Ovary (tissue), 10 donors: Measurements from ENCODE around the gene TSPAN13. TPM values are rescaled to one million over a fixed set of nuclear protein-coding genes. Genes with fewer than 3 reads are reported as not detected.

Experiments
- DNase-seq, 5 donors: peaks; one replicate each; pipeline ENCODE4 v3.0.0-alpha.2; 2019 to 2020
- H3K27ac ChIP-seq, 2 donors: fragments of 200-600 bp; one replicate each; pipeline versions ENCODE4 v1.5.1 to v1.8.0; 2019 to 2022
- H3K27me3 ChIP-seq: fragments of 200-600 bp; one replicate; pipeline ENCODE4 v1.8.0; 2022
- H3K36me3 ChIP-seq: fragments of 200-600 bp; sonication (generic); one replicate; pipeline ENCODE4 v1.5.1; 2019
- H3K4me1 ChIP-seq: one replicate; pipeline ENCODE4 v1.8.1; 2013; ENCODE audit warnings: mild to moderate bottlenecking, moderate library complexity; ENCODE audit not compliant: insufficient read depth
- H3K4me3 ChIP-seq: fragments of 200-600 bp; sonication (generic); one replicate; pipeline ENCODE4 v1.5.1; 2017
- H3K9me3 ChIP-seq, 2 donors: fragments of 200-600 bp in 1 of 2; sonication (generic) in 1 of 2; one replicate each; pipeline versions ENCODE4 v1.5.1 to v1.8.1; 2013 to 2019; ENCODE audit warnings: mild to moderate bottlenecking in 1 of 2, moderate library complexity in 1 of 2
- CTCF ChIP-seq, 3 donors: fragments of 450-650 bp in 2 of 3; fragments of 200-600 bp in 1 of 3; IDR thresholded peaks; one replicate each; pipeline versions ENCODE4 v1.5.1 to v1.8.0; 2016 to 2022; ENCODE audit warnings: antibody characterized with exemption in 3 of 3, mild to moderate bottlenecking in 1 of 3
- EP300 ChIP-seq: sonication (generic); formaldehyde crosslinking; IDR thresholded peaks from one replicate; pipeline ENCODE4 v1.6.1; 2017; ENCODE audit warnings: antibody characterized with exemption
- POLR2A ChIP-seq: fragments of 450-650 bp; IDR thresholded peaks from one replicate; pipeline ENCODE4 v1.6.1; 2017; ENCODE audit warnings: antibody characterized with exemption, mild to moderate bottlenecking, moderate library complexity
- WGBS, 3 donors: extraction: QIAGEN DNeasy Blood & Tissue Kit in 1 of 3; methylation state at CpG; one replicate each; pipeline versions ENCODE4 v1.1.5 to v1.1.7; 2013 to 2017; 5-methylcytosine and 5-hydroxymethylcytosine counted together
- intact Hi-C, 4 donors: fragments of 100-400 bp; cut with DNase I; formaldehyde crosslinking; loops; one replicate each; pipeline versions ENCODE4 v1.11.0 to v1.15.1; 2022 to 2023
- long read RNA-seq, 3 donors: library from polyadenylated mRNA in 2 of 3; unstranded in 2 of 3; transcript quantifications; one replicate each; pipeline ENCODE4 v2.0.0 and lab custom pipeline, GENCODE V29; 2021 to 2026
- polyA plus RNA-seq, 2 donors: library from polyadenylated mRNA; stranded (reverse); fragments of 200-250 nt in 1 of 2; fragments of 350-450 nt in 1 of 2; fragmentation: Illumina TruSeq in 1 of 2; extraction: RNeasy Lipid Tissue Mini Kit (QIAGEN cat#74804) in 1 of 2; gene quantifications; one replicate each; pipeline ENCODE4 v1.2.3, GENCODE V29; 2013 to 2014
- total RNA-seq, 7 donors: library from RNA; depleted of rRNA in 2 of 7; stranded (reverse); fragments of >200 nt in 2 of 7; fragmentation: NEBNext Ultra II Directional in 3 of 7; extraction: Animal tissue kit (Norgen Biotek cat#: 25700) in 3 of 7; gene quantifications; one replicate each; pipeline versions ENCODE4 v1.1.0 to v1.2.4, GENCODE V29; 2016 to 2023
- donor health status: DM: no; HTN: no; CAD: no; lungs with moderate emphysema.
- donor health status: DM: no; HTN: no; CAD: no.
- donor health status: Bipolar disorder and iron deficiency.
- donor health status: DM: yes; HTN: yes; CAD: no.
- donor health status: DM: no; HTN: no; CAD: no.
- donor health status: DM: yes; HTN: yes; CAD: no.

TSPAN13 gene
- total RNA-seq (10 to 100 TPM in 1 of 7 donors, 1 to 10 TPM in 5, under 1 TPM in 1; 0.72 to 23.4 (median 3.7) TPM), polyA plus RNA-seq (1 to 10 TPM; 4.2 to 8.1 TPM)
- long read RNA-seq, donor 1, transcript TSPAN13-201 (6 exons, 2,093 nt), result major isoform, 21 of 21 reads
- long read RNA-seq, donor 1, partial matches to known transcripts, result 0 of 21 reads
- long read RNA-seq, donor 1, other reads (novel, unspliced or antisense), result 0 of 21 reads
- long read RNA-seq, donor 2, transcript TSPAN13-201 (6 exons, 2,093 nt), result major isoform, 42 of 47 reads
- long read RNA-seq, donor 2, partial matches to known transcripts, result 5 of 47 reads
- long read RNA-seq, donor 2, other reads (novel, unspliced or antisense), result 0 of 47 reads
- long read RNA-seq, donor 3, transcript TSPAN13-201 (6 exons, 2,093 nt), result major isoform, 5 of 5 reads
- long read RNA-seq, donor 3, partial matches to known transcripts, result 0 of 5 reads
- long read RNA-seq, donor 3, other reads (novel, unspliced or antisense), result 0 of 5 reads

GRCh38 chr7:16753102-16753931, at the start of gene TSPAN13:
TSPAN13 (plus strand) TSS chr7:16753755; CDS start chr7:16753968, 213 bp downstream.
- TF ChIP-seq CTCF (IDR thresholded peaks at IDR 0.05) (no peak), POLR2A (no peak), EP300 (no peak)
- WGBS, 3 donors, result 3 to 5% (median 4%) methylated on average over 29 to 48 of the region's 48 CpGs
- Histone ChIP-seq H3K27ac (no peak within 1 kb of the TSS), H3K27me3 (no peaks in the 10 kb centered on the region), H3K36me3 (no peaks in the 10 kb centered on the region), H3K9me3 (no peaks in the 10 kb centered on the region), H3K4me1 (peaks cover 4% of the 10 kb centered on the region), H3K4me3 (peak within 1 kb of the TSS; percentile 43)
- intact Hi-C loops, result no loop called here
- DNase-seq, result peak; percentile 51 to 76 (median 54)

DNA sequence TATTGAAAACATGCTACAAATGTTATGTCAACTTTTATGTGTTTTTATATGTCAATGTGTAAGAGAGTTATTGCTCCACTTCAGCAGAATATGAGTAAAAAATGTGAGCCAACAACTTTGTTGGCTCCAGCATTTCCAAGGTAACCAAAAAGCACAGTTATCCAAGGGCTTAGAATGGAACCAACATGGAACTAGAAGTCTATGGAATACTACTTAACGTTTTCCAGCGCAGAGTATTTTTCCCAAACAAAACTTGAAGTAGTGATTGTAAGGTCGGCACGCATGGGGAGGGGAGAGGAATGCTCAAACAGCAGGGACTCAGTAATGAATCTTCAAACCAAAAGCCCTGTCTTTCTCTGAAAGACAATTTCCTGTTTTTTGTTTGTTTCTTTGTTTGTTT, 45.0 kb upstream of the TSPAN13 start:
- intact Hi-C loops, result no loop called here
- Histone ChIP-seq H3K27ac (no peak overlapping the region), H3K4me1 (no peaks in the 10 kb centered on the region), H3K9me3 (no peaks in the 10 kb centered on the region), H3K36me3 (no peaks in the 10 kb centered on the region), H3K27me3 (no peaks in the 10 kb centered on the region), H3K4me3 (no peak overlapping the region)
- DNase-seq, result no peak
- 85 to 90% (median 88%) methylated on average over 4 of the region's 4 CpGs for WGBS, 3 donors
- no peak for TF ChIP-seq CTCF (IDR thresholded peaks at IDR 0.05)
- no peak for TF ChIP-seq EP300
- TF ChIP-seq POLR2A, result no peak

GRCh38 chr7:16708980-16709379, 44.6 kb upstream of the TSPAN13 start:
- Histone ChIP-seq H3K27ac (no peak overlapping the region), H3K4me1 (no peaks in the 10 kb centered on the region), H3K9me3 (no peaks in the 10 kb centered on the region), H3K4me3 (no peak overlapping the region), H3K27me3 (no peaks in the 10 kb centered on the region), H3K36me3 (no peaks in the 10 kb centered on the region)
- intact Hi-C loops, result no loop called here
- DNase-seq, result no peak
- TF ChIP-seq EP300, result no peak
- TF ChIP-seq POLR2A, result no peak
- no peak for TF ChIP-seq CTCF (IDR thresholded peaks at IDR 0.05)
- WGBS, 3 donors, result 64 to 90% (median 82%) methylated on average over 3 of the region's 3 CpGs

DNA sequence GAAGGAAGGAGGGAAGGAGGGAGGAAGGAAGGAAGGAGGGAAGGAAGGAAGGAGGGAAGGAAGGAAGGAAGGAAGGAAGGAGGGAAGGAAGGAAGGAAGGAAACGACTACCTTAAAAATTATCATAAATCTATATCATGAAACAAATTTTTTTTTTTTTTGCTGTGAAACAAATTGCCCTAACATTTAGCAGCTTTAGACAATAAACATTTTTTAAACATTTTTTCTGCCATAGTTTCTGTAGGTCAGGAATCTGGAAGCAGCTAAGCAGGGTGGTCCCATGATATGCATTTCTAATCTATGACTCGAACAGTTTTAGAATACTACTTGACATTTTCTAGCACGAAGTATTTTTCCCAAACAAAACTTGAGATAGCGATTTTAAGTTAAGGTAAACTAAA, 42.9 kb upstream of the TSPAN13 start:
- Histone ChIP-seq H3K27ac (no peak overlapping the region), H3K4me1 (no peaks in the 10 kb centered on the region), H3K9me3 (no peaks in the 10 kb centered on the region), H3K4me3 (no peak overlapping the region), H3K27me3 (no peaks in the 10 kb centered on the region), H3K36me3 (no peaks in the 10 kb centered on the region)
- intact Hi-C loops, result no loop called here
- no peak for DNase-seq
- TF ChIP-seq CTCF (IDR thresholded peaks at IDR 0.05), result no peak
- no peak for TF ChIP-seq EP300
- no peak for TF ChIP-seq POLR2A
- WGBS, 3 donors, result 38 to 59% (median 55%) methylated on average over 4 of the region's 4 CpGs
